Thymus (tissue), 11 donors: ENCODE data around the gene PAAF1. TPM values are rescaled to one million over a fixed set of nuclear protein-coding genes. Genes with fewer than 3 reads are reported as not detected.

Source experiments
- DNase-seq, 9 donors: peaks; one replicate each; pipeline ENCODE4 v3.0.0-alpha.2; 2013; ENCODE audit warnings: low spot score in 9 of 9, low read depth in 6 of 9, missing footprints in 1 of 9
- H3K27ac ChIP-seq, 2 donors: one replicate each; pipeline ENCODE4 v1.5.1; 2013; ENCODE audit warnings: control low read depth in 1 of 2, low read depth in 1 of 2, low read length in 1 of 2, mild to moderate bottlenecking in 1 of 2, moderate library complexity in 1 of 2
- H3K27me3 ChIP-seq, 2 donors: one replicate each; pipeline ENCODE4 v1.5.1; 2013; ENCODE audit warnings: low read length in 1 of 2; ENCODE audit not compliant: control insufficient read depth in 2 of 2, insufficient read depth in 1 of 2
- H3K36me3 ChIP-seq, 2 donors: one replicate each; pipeline ENCODE4 v1.5.1; 2013; ENCODE audit warnings: low read length in 1 of 2, mild to moderate bottlenecking in 1 of 2, moderate library complexity in 1 of 2; ENCODE audit not compliant: control insufficient read depth in 2 of 2, insufficient read depth in 2 of 2
- H3K4me1 ChIP-seq, 2 donors: one replicate each; pipeline ENCODE4 v1.5.1; 2013; ENCODE audit warnings: low read length in 2 of 2; ENCODE audit not compliant: control insufficient read depth in 2 of 2, insufficient read depth in 2 of 2
- H3K4me3 ChIP-seq, 2 donors: one replicate each; pipeline ENCODE4 v1.5.1; 2013; ENCODE audit warnings: low read length in 2 of 2, control low read depth in 1 of 2, mild to moderate bottlenecking in 1 of 2
- H3K9me3 ChIP-seq, 2 donors: one replicate each; pipeline ENCODE4 v1.5.1; 2013; ENCODE audit warnings: low read length in 1 of 2, mild to moderate bottlenecking in 1 of 2; ENCODE audit not compliant: control insufficient read depth in 2 of 2, insufficient read depth in 1 of 2
- WGBS: extraction: QIAGEN DNeasy Blood & Tissue Kit; methylation state at CpG from one replicate; pipeline ENCODE4 v1.1.7; 2013; 5-methylcytosine and 5-hydroxymethylcytosine counted together
- polyA plus RNA-seq: library from polyadenylated mRNA; stranded (reverse); fragments of 200-250 nt; gene quantifications from one replicate; pipeline ENCODE4 v1.2.3, GENCODE V29; 2013
- total RNA-seq: library from RNA; stranded (reverse); fragments of 120-200 nt; gene quantifications from one replicate; pipeline ENCODE4 v1.2.4, GENCODE V29; 2013
- donor health status: healthy.

The PAAF1 gene
- total and polyA plus RNA-seq, 2 donors: 9.5 to 24.7 TPM

DNA sequence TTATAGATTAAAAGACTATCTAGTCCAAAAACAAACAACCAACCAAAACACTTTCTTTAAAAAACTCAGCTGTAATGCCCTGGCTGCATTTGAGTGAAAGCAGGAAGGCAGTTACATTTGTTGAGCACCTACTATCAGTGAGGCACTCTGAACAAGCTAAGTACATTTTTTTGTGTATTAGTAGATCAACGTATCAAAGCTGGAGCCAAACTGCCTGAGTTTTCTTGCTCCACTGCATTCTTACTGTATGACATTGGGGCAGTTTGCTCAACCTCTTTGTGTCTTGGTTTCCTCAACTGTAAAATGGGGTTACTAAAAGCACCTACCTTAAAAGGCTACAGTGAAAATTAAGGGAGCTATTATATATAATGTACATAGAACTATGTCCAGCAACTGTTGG is 22.1 kb upstream of the PAAF1 start:
- Histone ChIP-seq H3K4me3 (no peak overlapping the region), H3K27me3 (no peaks in the 10 kb centered on the region), H3K27ac (no peak overlapping the region), H3K9me3 (no peaks in the 10 kb centered on the region), H3K36me3 (peaks cover 2 to 5% of the 10 kb centered on the region in 2 donors), H3K4me1 (no peaks in the 10 kb centered on the region)
- WGBS: 97% methylated on average over 1 of the region's 1 CpG
- no peak for DNase-seq

DNA sequence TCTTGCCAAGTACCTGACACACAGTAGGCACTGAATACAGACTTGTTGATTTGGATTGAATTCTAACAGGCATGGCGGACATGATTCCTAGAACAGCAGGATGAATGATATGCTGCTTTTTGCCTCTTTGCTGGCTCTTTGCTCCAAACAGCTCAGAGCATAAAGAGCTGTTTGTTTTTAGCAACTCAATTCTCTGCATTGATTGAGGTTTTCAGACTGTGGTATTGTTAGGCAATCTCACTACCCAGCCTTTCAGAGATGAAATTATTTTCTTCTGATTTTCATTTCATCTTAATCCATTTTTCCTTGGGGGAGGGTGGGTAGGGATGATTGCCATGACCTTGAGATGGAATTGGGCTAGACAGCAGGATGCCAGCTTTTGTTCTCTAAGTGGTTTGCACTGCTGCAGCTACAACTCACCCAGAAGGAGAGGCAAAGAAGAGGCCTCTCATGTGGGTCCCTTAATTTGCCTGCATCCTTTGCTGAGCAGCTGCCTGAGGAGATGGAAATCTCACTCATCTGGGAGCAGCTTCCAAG is 20.7 kb upstream of the PAAF1 start:
- Histone ChIP-seq H3K27me3 (no peaks in the 10 kb centered on the region), H3K27ac (no peak overlapping the region), H3K4me3 (no peak overlapping the region), H3K36me3 (peaks cover 0 to 8% of the 10 kb centered on the region in 2 donors), H3K4me1 (no peaks in the 10 kb centered on the region), H3K9me3 (no peaks in the 10 kb centered on the region)
- no peak for DNase-seq
- WGBS: 100% methylated on average over 1 of the region's 1 CpG

DNA sequence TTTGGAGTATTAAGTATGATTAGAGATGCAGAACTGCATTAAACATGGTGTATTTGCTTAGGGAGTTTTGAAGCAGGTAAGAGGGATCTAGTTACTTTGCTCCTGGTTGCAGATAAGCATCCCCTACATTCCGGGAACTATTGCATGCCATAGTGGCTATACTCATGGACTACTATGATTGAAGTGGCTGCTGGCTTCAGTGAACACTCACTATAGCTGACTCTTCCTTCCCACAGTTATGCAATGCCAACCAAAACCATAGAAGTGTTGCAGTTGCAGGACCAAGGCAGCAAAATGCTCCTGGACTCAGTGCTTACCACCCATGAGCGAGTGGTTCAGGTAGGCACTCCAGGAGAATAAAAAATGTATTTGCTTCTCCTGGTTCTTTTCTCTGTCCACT is 17.1 kb upstream of the PAAF1 start:
- H3K36me3 ChIP-seq: peaks cover 14 to 24% of the 10 kb centered on the region in 2 donors
- 97% methylated on average over 2 of the region's 2 CpGs for WGBS

GRCh38 chr11:73860202-73860601 is 16.6 kb upstream of the PAAF1 start:
- H3K36me3 ChIP-seq: peaks cover 19 to 26% of the 10 kb centered on the region in 2 donors
- WGBS: 93% methylated on average over 2 of the region's 2 CpGs

More for the DNA sequence above, 17.1 kb upstream of the PAAF1 start:
- DNase-seq: no peak
- Histone ChIP-seq H3K27ac (no peak overlapping the region), H3K4me1 (no peaks in the 10 kb centered on the region), H3K4me3 (no peak overlapping the region), H3K27me3 (no peaks in the 10 kb centered on the region), H3K9me3 (no peaks in the 10 kb centered on the region)

GRCh38 chr11:73862986-73863385 is 13.8 kb upstream of the PAAF1 start:
- Histone ChIP-seq H3K4me3 (no peak overlapping the region), H3K27ac (no peak overlapping the region), H3K36me3 (peaks cover 24 to 32% of the 10 kb centered on the region in 2 donors), H3K27me3 (no peaks in the 10 kb centered on the region), H3K9me3 (no peaks in the 10 kb centered on the region), H3K4me1 (no peaks in the 10 kb centered on the region)
- WGBS: 93% methylated on average over 4 of the region's 4 CpGs
- no peak for DNase-seq

More at GRCh38 chr11:73860202-73860601, 16.6 kb upstream of the PAAF1 start:
- no peak overlapping the region for H3K27ac ChIP-seq
- no peak overlapping the region for H3K4me3 ChIP-seq
- no peaks in the 10 kb centered on the region for H3K27me3 ChIP-seq
- H3K4me1 ChIP-seq: no peaks in the 10 kb centered on the region
- no peaks in the 10 kb centered on the region for H3K9me3 ChIP-seq
- no peak for DNase-seq

- H3K9me3 ChIP-seq: no peaks in the 10 kb centered on the region
- H3K4me1 ChIP-seq: no peaks in the 10 kb centered on the region
- DNase-seq: no peak
- H3K27me3 ChIP-seq: no peaks in the 10 kb centered on the region
- no peak overlapping the region for H3K4me3 ChIP-seq
- H3K36me3 ChIP-seq: peaks cover 35 to 40% of the 10 kb centered on the region in 2 donors
- no peak overlapping the region for H3K27ac ChIP-seq
- WGBS: 97% methylated on average over 5 of the region's 5 CpGs
Measured at GRCh38 chr11:73866095-73866579, 10.7 kb upstream of the PAAF1 start.

DNA sequence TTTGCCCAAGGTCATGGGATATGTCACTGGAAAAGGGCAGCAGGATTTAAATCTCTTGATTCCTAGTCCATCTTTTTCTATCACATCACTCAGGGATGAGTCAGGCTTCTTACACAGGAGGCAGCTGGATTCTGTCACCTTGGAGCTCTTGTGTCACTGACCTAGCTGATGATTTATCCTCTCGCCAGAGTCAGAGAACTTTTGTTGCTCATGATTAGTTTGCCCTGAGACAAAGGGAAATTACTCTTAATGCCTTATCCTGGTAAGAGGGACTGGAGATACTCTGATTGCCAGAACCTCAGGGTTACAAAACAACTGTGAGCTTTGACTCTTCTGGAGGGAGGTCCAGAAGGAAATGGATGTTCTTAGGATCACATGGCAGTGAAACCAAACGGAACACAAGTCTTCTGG is 10.2 kb upstream of the PAAF1 start:
- no peak overlapping the region for H3K27ac ChIP-seq
- WGBS: 92% methylated on average over 2 of the region's 2 CpGs
- no peaks in the 10 kb centered on the region for H3K9me3 ChIP-seq
- no peaks in the 10 kb centered on the region for H3K4me1 ChIP-seq
- no peaks in the 10 kb centered on the region for H3K27me3 ChIP-seq
- peaks cover 38 to 43% of the 10 kb centered on the region in 2 donors for H3K36me3 ChIP-seq
- H3K4me3 ChIP-seq: no peak overlapping the region
- DNase-seq: no peak

- Histone ChIP-seq H3K36me3 (peaks cover 30 to 51% of the 10 kb centered on the region in 2 donors), H3K9me3 (no peaks in the 10 kb centered on the region), H3K4me3 (no peak overlapping the region), H3K27ac (no peak overlapping the region), H3K4me1 (no peaks in the 10 kb centered on the region), H3K27me3 (no peaks in the 10 kb centered on the region)
- DNase-seq: no peak
- 100% methylated on average over 1 of the region's 1 CpG for WGBS
Measured at GRCh38 chr11:73869332-73869949, 7.4 kb upstream of the PAAF1 start.

DNA sequence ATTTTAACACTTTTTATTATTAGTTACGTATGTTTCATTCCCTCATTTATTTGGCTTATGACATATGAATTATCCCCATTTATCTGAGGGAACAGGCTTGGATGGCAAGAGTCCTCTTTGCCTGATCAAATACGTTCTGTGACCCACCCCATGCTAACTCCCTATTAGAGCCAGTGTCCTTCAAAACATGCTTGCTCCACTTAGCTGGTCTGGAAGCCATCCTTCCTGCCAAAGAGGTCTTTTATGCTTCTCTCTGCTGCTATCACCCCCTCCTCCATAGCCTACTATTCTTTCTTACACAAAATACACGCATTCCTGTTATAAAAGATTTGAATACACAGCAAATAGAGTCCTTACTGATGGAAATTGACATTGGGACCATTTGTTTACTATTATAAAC is 6.5 kb upstream of the PAAF1 start:
- Histone ChIP-seq H3K9me3 (no peaks in the 10 kb centered on the region), H3K4me1 (no peaks in the 10 kb centered on the region), H3K36me3 (peaks cover 28 to 54% of the 10 kb centered on the region in 2 donors), H3K27me3 (no peaks in the 10 kb centered on the region), H3K27ac (no peak overlapping the region), H3K4me3 (no peak overlapping the region)
- DNase-seq: no peak
- WGBS: 96% methylated on average over 3 of the region's 3 CpGs
